Panc1 (cell line): ENCODE data around the gene SFTPB. TPM values are rescaled to one million over a fixed set of nuclear protein-coding genes. Genes with fewer than 3 reads are reported as not detected.

Source experiments
- ATAC-seq: fragments of 200-7000 bp; cut with Tn5 transposase; 2 replicates; pipeline ENCODE4 v1.9.1; 2020; ENCODE audit warnings: mild to moderate bottlenecking, moderate library complexity
- BruUV-seq: library from RNA; stranded (reverse); fragments of 400-500 nt; replicated peaks from 2 replicates; lab custom pipeline; 2021; lab: Mats Ljungman, UMichigan
- CTCF ChIA-PET: fragments of 300-600 bp; sonication (Branson Sonifier 250); formaldehyde crosslinking; loops from one replicate; lab custom pipeline; 2022; ENCODE audit warnings: antibody characterized with exemption; lab: Charles Lee
- POLR2A ChIA-PET: fragments of 300-600 bp; sonication (Branson Sonifier 250); formaldehyde crosslinking; loops from one replicate; lab custom pipeline; 2022; ENCODE audit warnings: antibody characterized with exemption; lab: Charles Lee
- DNase-seq: peaks from one replicate; pipeline ENCODE4 v3.0.0-alpha.2; 2010; ENCODE audit warnings: low read depth, low spot score
- H3K27ac ChIP-seq: 2 replicates; pipeline ENCODE4 v1.5.1; 2011; ENCODE audit warnings: mild to moderate bottlenecking, low read length, inconsistent platforms
- H3K27me3 ChIP-seq: fragments of 200-500 bp; sonication (Bioruptor generic); 2 replicates; pipeline ENCODE4 v1.6.0; 2014; ENCODE audit warnings: low read length, inconsistent platforms; ENCODE audit not compliant: control insufficient read depth, insufficient read depth
- H3K36me3 ChIP-seq: fragments of 200-500 bp; sonication (Bioruptor generic); 2 replicates; pipeline ENCODE4 v1.5.1; 2014; ENCODE audit warnings: inconsistent platforms, mild to moderate bottlenecking, low read length, moderate library complexity; ENCODE audit not compliant: control insufficient read depth, insufficient read depth
- H3K4me1 ChIP-seq: 2 replicates; pipeline ENCODE4 v1.5.1; 2011; ENCODE audit warnings: inconsistent platforms, mild to moderate bottlenecking, low read length, moderate library complexity; ENCODE audit not compliant: control insufficient read depth, insufficient read depth
- H3K4me3 ChIP-seq, 2 experiments: 2 replicates each; pipeline ENCODE4 v1.5.1; 2011 to 2012; ENCODE audit warnings: low read depth in 2 of 2, low read length in 2 of 2, mild to moderate bottlenecking in 2 of 2, inconsistent platforms in 1 of 2, moderate library complexity in 1 of 2
- H3K9me3 ChIP-seq: fragments of 200-500 bp; sonication (Bioruptor generic); 2 replicates; pipeline ENCODE4 v1.5.1; 2014; ENCODE audit warnings: low read depth, mild to moderate bottlenecking, inconsistent platforms, low read length, moderate library complexity; ENCODE audit not compliant: control insufficient read depth, insufficient read depth
- CTCF ChIP-seq: fragments of 450-650 bp; IDR thresholded peaks from 2 replicates; pipeline ENCODE4 v1.5.1; 2017; ENCODE audit warnings: mild to moderate bottlenecking
- POLR2AphosphoS5 ChIP-seq: IDR thresholded peaks from 2 replicates; pipeline ENCODE4 v1.6.1; 2012; ENCODE audit warnings: mild to moderate bottlenecking, low read depth, low read length, moderate library complexity
- REST ChIP-seq, 2 experiments: IDR thresholded peaks; 2 replicates each; pipeline ENCODE4 v1.6.1; 2011 to 2012; ENCODE audit warnings: low read depth in 2 of 2, control low read depth in 1 of 2, low read length in 1 of 2, mild to moderate bottlenecking in 1 of 2, moderate library complexity in 1 of 2; ENCODE audit not compliant: insufficient read depth in 1 of 2
- SIN3A ChIP-seq: IDR thresholded peaks from 2 replicates; pipeline ENCODE4 v1.6.1; 2012; ENCODE audit warnings: low read depth, mild to moderate bottlenecking, low read length, moderate library complexity, borderline replicate concordance; ENCODE audit not compliant: insufficient read depth
- TCF7L2 ChIP-seq: IDR thresholded peaks from 2 replicates; pipeline ENCODE4 v1.6.1; 2011; ENCODE audit warnings: mild to moderate bottlenecking, low read depth, low read length, inconsistent platforms
- in situ Hi-C: cut with HindIII; loops from 2 replicates; pipeline ENCODE4 v1.10.0; 2016; ENCODE audit warnings: low sequenced_read_pairs, low pct_unique_long_range_greater_than_20kb
- intact Hi-C: fragments of 100-400 bp; cut with micrococcal nuclease; formaldehyde crosslinking; loops from one replicate; pipeline ENCODE4 v1.10.0; 2022; ENCODE audit not compliant: unreplicated experiment
- total RNA-seq: library from RNA; stranded (reverse); gene quantifications from one replicate; pipeline ENCODE4 v1.2.1, GENCODE V29; 2021; ENCODE audit not compliant: unreplicated experiment

SFTPB gene
- total RNA-seq, 1 experiment from 2014 or later = 5.6 TPM

- Histone ChIP-seq H3K9me3 (no peaks in the 10 kb centered on the region), H3K4me3 (no peak overlapping the region), H3K27ac (no peak overlapping the region), H3K36me3 (peaks cover 19% of the 10 kb centered on the region), H3K4me1 (no peaks in the 10 kb centered on the region), H3K27me3 (no peaks in the 10 kb centered on the region)
- POLR2A ChIA-PET = no interaction called here
- DNase-seq (no peak), ATAC-seq (no peak)
- CTCF ChIA-PET = no interaction called here
- no peak for TF ChIP-seq TCF7L2
- TF ChIP-seq CTCF = no peak
- no peak for TF ChIP-seq SIN3A
- no peak for TF ChIP-seq POLR2AphosphoS5
- no peak for TF ChIP-seq REST (IDR thresholded peaks at IDR 0.05; ENCODE audit: insufficient read depth in 1 of 2, low read depth in 2 of 2, low read length in 1 of 2)
- no TSS peak for BruUV-seq
- in situ Hi-C loops (no loop called here), intact Hi-C loops (no loop called here)
These were observed 32.4 kb downstream of the SFTPB start for GRCh38 chr2:85635636-85636035.

GRCh38 chr2:85635011-85635410, 33.0 kb downstream of the SFTPB start:
- ChIA-PET CTCF (no interaction called here), POLR2A (no interaction called here)
- peaks cover 23% of the 10 kb centered on the region for H3K36me3 ChIP-seq
- no peaks in the 10 kb centered on the region for H3K27me3 ChIP-seq
- H3K9me3 ChIP-seq = no peaks in the 10 kb centered on the region
- H3K4me1 ChIP-seq = no peaks in the 10 kb centered on the region
- intact Hi-C loops = no loop called here
- in situ Hi-C loops = no loop called here
- ATAC-seq (no peak), DNase-seq (no peak)
- no TSS peak for BruUV-seq
- no peak overlapping the region for H3K27ac ChIP-seq
- no peak overlapping the region for H3K4me3 ChIP-seq
- TF ChIP-seq POLR2AphosphoS5 (no peak), SIN3A (no peak), TCF7L2 (no peak), REST (IDR thresholded peaks at IDR 0.05; ENCODE audit: insufficient read depth in 1 of 2, low read depth in 2 of 2, low read length in 1 of 2) (no peak), CTCF (no peak)
